PFSK-1 (cell line): ENCODE measurements around the gene NET1.

Experiments
- FOXP2 ChIP-seq: optimal IDR thresholded peaks from 2 replicates; pipeline ENCODE3; 2011; ENCODE audit warnings: borderline replicate concordance, control low read depth, inconsistent platforms; ENCODE audit not compliant: insufficient read depth; ENCODE audit errors: extremely low read length, extremely low read depth
- POLR2AphosphoS5 ChIP-seq: IDR thresholded peaks from 2 replicates; pipeline ENCODE4 v1.6.1; 2012; ENCODE audit warnings: low read depth, mild to moderate bottlenecking, control low read depth, low read length, moderate library complexity
- REST ChIP-seq, 2 experiments: IDR thresholded peaks; 2 replicates each; pipeline versions ENCODE4 v1.6.1 to v1.8.0; 2011 to 2012; ENCODE audit warnings: low read depth in 2 of 2, low read length in 2 of 2, control low read depth in 1 of 2, inconsistent platforms in 1 of 2, mild to moderate bottlenecking in 1 of 2, moderate library complexity in 1 of 2; ENCODE audit not compliant: insufficient read depth in 1 of 2
- SIN3A ChIP-seq: IDR thresholded peaks from 2 replicates; pipeline ENCODE4 v1.6.1; 2012; ENCODE audit warnings: mild to moderate bottlenecking, low read length, moderate library complexity, borderline replicate concordance; ENCODE audit not compliant: insufficient read depth
- TAF1 ChIP-seq: IDR thresholded peaks from 2 replicates; pipeline ENCODE4 v1.6.1; 2012; ENCODE audit warnings: low read length, control low read depth, borderline replicate concordance; ENCODE audit not compliant: insufficient read depth

Gene NET1

GRCh38 chr10:5493691-5494090 is 81.3 kb downstream of the NET1 start:
- no peak for TF ChIP-seq REST (IDR thresholded peaks at IDR 0.05; ENCODE audit: insufficient read depth in 1 of 2, low read depth in 2 of 2, low read length in 2 of 2)
- TF ChIP-seq FOXP2 = no peak
- no peak for TF ChIP-seq POLR2AphosphoS5
- no peak for TF ChIP-seq TAF1
- no peak for TF ChIP-seq SIN3A

- TF ChIP-seq POLR2AphosphoS5 = no peak
- no peak for TF ChIP-seq REST (IDR thresholded peaks at IDR 0.05; ENCODE audit: insufficient read depth in 1 of 2, low read depth in 2 of 2, low read length in 2 of 2)
- no peak for TF ChIP-seq SIN3A
- TF ChIP-seq FOXP2 = no peak
- no peak for TF ChIP-seq TAF1
Observed at GRCh38 chr10:5494611-5495010, 82.3 kb downstream of the NET1 start.

- TF ChIP-seq SIN3A = no peak
- no peak for TF ChIP-seq REST (IDR thresholded peaks at IDR 0.05; ENCODE audit: insufficient read depth in 1 of 2, low read depth in 2 of 2, low read length in 2 of 2)
- no peak for TF ChIP-seq TAF1
- TF ChIP-seq FOXP2 = no peak
- TF ChIP-seq POLR2AphosphoS5 = no peak
Observed at GRCh38 chr10:5496261-5497250, 84.2 kb downstream of the NET1 start.

GRCh38 chr10:5497289-5497688 is 84.9 kb downstream of the NET1 start:
- no peak for TF ChIP-seq FOXP2
- no peak for TF ChIP-seq SIN3A
- TF ChIP-seq REST (IDR thresholded peaks at IDR 0.05; ENCODE audit: insufficient read depth in 1 of 2, low read depth in 2 of 2, low read length in 2 of 2) = no peak
- no peak for TF ChIP-seq TAF1
- TF ChIP-seq POLR2AphosphoS5 = no peak
